Measurements from ENCODE around the gene THOC3. TPM values are rescaled to one million over a fixed set of nuclear protein-coding genes. Genes with fewer than 3 reads are reported as not detected.

The THOC3 gene
- polyA plus RNA-seq, 1 of the 3 experiments (the other 2 are of a cell fraction) = 65.2 TPM

GRCh38 chr5:175922192-175922885, 45.8 kb downstream of the THOC3 start:
- peaks cover 0 to 28% of the 10 kb centered on the region in 2 experiments; a peak in 2 of 4 replicates for H3K4me1 ChIP-seq (ENCODE audit: control insufficient read depth in 1 of 2, insufficient read depth in 2 of 2, low read depth in 1 of 2, low read length in 1 of 2)
- peak overlapping the region; percentile 27 for H3K4me2 ChIP-seq
- no peaks in the 10 kb centered on the region for H3K27me3 ChIP-seq (ENCODE audit: insufficient read depth)
- DNase-seq = no peak
- POLR2A ChIA-PET = no interaction called here
- no peaks in the 10 kb centered on the region for H4K20me1 ChIP-seq (ENCODE audit: insufficient read depth)
- peaks cover 22% of the 10 kb centered on the region for H3F3A ChIP-seq (replicated peaks; ENCODE audit: insufficient read depth)
- H2AFZ ChIP-seq (ENCODE audit: low read depth) = peak overlapping the region; percentile 1; the same call in 1 of the 2 replicates
- no peaks in the 10 kb centered on the region for H3K36me3 ChIP-seq (replicated peaks in 1 of 2; ENCODE audit: control insufficient read depth in 1 of 2, insufficient read depth in 2 of 2, low read length in 1 of 2)
- no peaks in the 10 kb centered on the region for H3K79me2 ChIP-seq (ENCODE audit: insufficient read depth)
- no peaks in the 10 kb centered on the region for H3K9me2 ChIP-seq
- WGBS (ENCODE audit: low lambda C conversion rate) = 73% methylated on average over 3 of the region's 3 CpGs
- CTCF ChIA-PET = interaction anchor here (1.0 kb wide), 1 partner anchor 193 kb away, joined by 4 read pairs; no protein-coding TSS in a partner anchor
- H3K9ac ChIP-seq = peak overlapping the region; percentile 17; the same call in 1 of the 2 replicates
- H3K27ac ChIP-seq (ENCODE audit: low read depth in 2 of 2, low read length in 1 of 2) = peak overlapping the region in 1 of 2 experiments; percentile 80; a peak in 2 of 4 replicates
- no peak overlapping the region for H3K4me3 ChIP-seq (ENCODE audit: low read depth in 2 of 2, low read length in 1 of 2)
- no peaks in the 10 kb centered on the region for H3K9me3 ChIP-seq
- TF ChIP-seq FOXM1 (IDR thresholded peaks at IDR 0.05; ENCODE audit: low read depth) = peak; percentile 75; the same call in 1 of the 2 replicates
- no peak for TF ChIP-seq RAD21 (IDR thresholded peaks at IDR 0.05; ENCODE audit: low read length)
- TF ChIP-seq ZBTB33 (IDR thresholded peaks at IDR 0.05; ENCODE audit: borderline replicate concordance, low read depth) = peak; percentile 47; the same call in 1 of the 2 replicates
- peak; percentile 96 for TF ChIP-seq TEAD4 (IDR thresholded peaks at IDR 0.05; ENCODE audit: borderline replicate concordance, insufficient read depth)
- peak; percentile 89 for TF ChIP-seq PBX3 (IDR thresholded peaks at IDR 0.05)
- TF ChIP-seq POLR2AphosphoS5 (IDR thresholded peaks at IDR 0.05; ENCODE audit: low read depth, low read length) = peak; percentile 51; the same call in 1 of the 2 replicates
- no peak for TF ChIP-seq SIN3A (IDR thresholded peaks at IDR 0.05; ENCODE audit: borderline replicate concordance, low read depth, low read length)
- TF ChIP-seq JUND (IDR thresholded peaks at IDR 0.05) = peak; percentile 96
- no peak for TF ChIP-seq FOXJ3 (CRISPR knock-in tag; IDR thresholded peaks at IDR 0.05)
- no peak for TF ChIP-seq NRF1 (IDR thresholded peaks at IDR 0.05; ENCODE audit: low read depth, low read length)
- TF ChIP-seq CTCF (IDR thresholded peaks at IDR 0.05) = no peak
- TF ChIP-seq GATA2 (CRISPR knock-in tag; IDR thresholded peaks at IDR 0.05) = no peak
- TF ChIP-seq NFIC (IDR thresholded peaks at IDR 0.05; ENCODE audit: borderline replicate concordance) = peak; percentile 95
- no peak for TF ChIP-seq REST (IDR thresholded peaks at IDR 0.05; ENCODE audit: low read depth, low read length)
- no peak for TF ChIP-seq USF1 (IDR thresholded peaks at IDR 0.05; ENCODE audit: borderline replicate concordance, low read depth)
- no peak for TF ChIP-seq EZH2phosphoT487 (IDR thresholded peaks at IDR 0.05; ENCODE audit: borderline replicate concordance, low read depth)
- TF ChIP-seq IRF3 (IDR thresholded peaks at IDR 0.05; ENCODE audit: low read depth, low read length) = no peak
- TF ChIP-seq YY1 (IDR thresholded peaks at IDR 0.05; ENCODE audit: low read depth) = peak; percentile 67; the same call in 1 of the 2 replicates
- no peak for TF ChIP-seq RCOR1 (IDR thresholded peaks at IDR 0.05; ENCODE audit: low read length)
- TF ChIP-seq TCF12 (IDR thresholded peaks at IDR 0.05) = peak; percentile 98
- peak; percentile 84; the same call in 1 of the 2 replicates for TF ChIP-seq MAX (IDR thresholded peaks at IDR 0.05; ENCODE audit: low read depth)
- no peak for TF ChIP-seq SMC3 (IDR thresholded peaks at IDR 0.05; ENCODE audit: low read depth, low read length)
